KOPT-K1 (cell line): Measurements from ENCODE around the gene AASS.

ENCODE experiments used
- H3K27ac ChIP-seq: fragments of 200-600 bp; sonication (generic); 2 replicates; pipeline ENCODE4 v1.5.1; 2016; ENCODE audit warnings: antibody characterized with exemption, mild to moderate bottlenecking, low read depth, low read length; ENCODE audit not compliant: poor library complexity, severe bottlenecking
- H3K36me3 ChIP-seq: fragments of 200-600 bp; sonication (generic); 2 replicates; pipeline ENCODE4 v1.5.1; 2017; ENCODE audit warnings: antibody characterized with exemption, mild to moderate bottlenecking, low read length, moderate library complexity; ENCODE audit not compliant: insufficient read depth
- H3K9me3 ChIP-seq: fragments of 200-600 bp; sonication (generic); 2 replicates; pipeline ENCODE4 v1.5.1; 2017; ENCODE audit warnings: antibody characterized with exemption, low read length, mild to moderate bottlenecking; ENCODE audit not compliant: insufficient read depth, poor library complexity, severe bottlenecking

The AASS gene

DNA sequence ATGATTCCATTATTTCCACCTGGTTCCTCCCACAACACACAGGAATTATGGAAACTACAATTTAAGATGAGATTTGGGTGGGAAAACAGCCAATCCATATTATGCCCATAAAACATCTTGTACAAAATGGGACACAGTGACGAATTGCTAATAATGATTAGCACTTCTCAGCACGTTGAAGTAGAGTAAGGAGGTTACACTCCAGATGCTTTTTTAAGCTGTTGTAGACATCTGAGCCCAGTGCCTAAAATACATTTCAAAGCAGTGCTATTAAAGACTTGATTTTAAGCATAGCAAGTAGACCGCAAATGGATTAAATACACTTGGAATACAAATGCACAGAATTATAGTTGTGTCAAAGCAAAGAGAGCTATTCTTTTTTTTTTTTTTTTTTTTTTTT, 105.9 kb downstream of the AASS start:
- H3K36me3 ChIP-seq: no peaks in the 10 kb centered on the region

DNA sequence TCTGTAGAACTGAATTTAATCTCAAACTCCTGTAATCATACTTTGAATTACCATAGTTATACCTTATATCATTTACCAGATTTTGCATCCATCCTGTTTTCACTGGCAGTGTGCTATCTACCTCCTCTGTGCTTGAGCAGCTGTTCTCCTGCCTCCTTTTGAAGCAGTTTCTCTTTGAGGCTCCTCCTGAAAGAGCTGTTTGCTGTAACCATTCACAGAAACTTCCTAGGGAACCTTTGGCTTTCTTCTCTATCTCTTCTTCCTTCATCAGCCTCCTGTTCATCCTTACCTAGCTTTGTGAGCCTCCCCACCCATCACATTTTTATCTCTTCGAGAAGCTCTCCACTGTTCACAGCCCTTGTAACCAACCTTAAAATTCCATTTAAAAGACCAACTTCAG, 108.2 kb downstream of the AASS start:
- no peaks in the 10 kb centered on the region for H3K36me3 ChIP-seq
- H3K27ac ChIP-seq: no peak overlapping the region
- no peaks in the 10 kb centered on the region for H3K9me3 ChIP-seq

More for the DNA sequence above, 105.9 kb downstream of the AASS start:
- no peak overlapping the region for H3K27ac ChIP-seq
- no peaks in the 10 kb centered on the region for H3K9me3 ChIP-seq

DNA sequence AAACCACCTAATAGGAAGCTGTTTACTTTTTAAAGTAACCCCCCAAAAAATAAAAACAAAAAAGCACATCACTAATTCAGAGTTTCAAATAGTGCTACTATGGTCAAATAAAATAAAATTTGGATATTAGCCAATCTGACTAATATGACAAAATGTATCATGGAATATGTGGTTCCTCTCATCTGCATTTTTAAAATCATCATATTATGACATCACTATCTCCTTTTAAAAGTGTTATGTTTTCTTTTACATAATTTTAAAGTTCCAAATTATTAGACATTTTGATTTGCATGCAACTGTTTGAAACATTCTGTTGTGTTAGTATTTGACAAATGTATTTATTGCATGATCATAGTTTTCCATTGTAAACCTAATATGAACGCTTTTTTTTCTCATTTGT, 110.4 kb downstream of the AASS start:
- Histone ChIP-seq H3K9me3 (no peaks in the 10 kb centered on the region), H3K27ac (no peak overlapping the region), H3K36me3 (no peaks in the 10 kb centered on the region)

DNA sequence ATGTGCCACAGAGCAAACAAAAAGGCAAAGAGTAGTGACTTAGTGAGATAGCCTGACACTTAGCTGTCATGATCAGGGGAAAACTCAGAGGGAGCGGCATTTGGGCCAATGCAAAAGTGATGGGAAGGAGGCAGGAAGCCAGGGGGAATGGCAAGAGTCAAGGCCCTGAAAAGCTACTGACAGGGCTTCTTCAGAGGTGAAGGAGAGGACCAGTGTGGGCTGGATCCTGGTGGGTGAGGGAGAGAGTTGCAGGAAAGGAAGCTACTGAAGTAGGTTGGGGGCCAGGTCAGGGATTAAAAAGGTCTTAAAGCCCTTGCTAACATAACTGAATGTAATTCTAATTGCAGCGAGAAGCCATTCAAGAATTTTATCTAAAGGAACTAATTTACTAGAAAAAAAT, 117.0 kb downstream of the AASS start:
- Histone ChIP-seq H3K9me3 (no peaks in the 10 kb centered on the region), H3K27ac (no peak overlapping the region), H3K36me3 (no peaks in the 10 kb centered on the region)
